Lower leg skin (tissue), 4 donors: Measurements from ENCODE around the gene SP7. TPM values are rescaled to one million over a fixed set of nuclear protein-coding genes. Genes with fewer than 3 reads are reported as not detected.
A peak's percentile ranks its signal among the peaks of the same experiment; 100 is the strongest.

Source experiments
- DNase-seq, 2 donors: peaks; one replicate each; pipeline ENCODE4 v3.0.0-alpha.2; 2019; ENCODE audit warnings: low spot score in 2 of 2
- H3K4me3 ChIP-seq: fragments of 200-600 bp; sonication (generic); 2 replicates; pipeline ENCODE4 v1.5.1; 2017; ENCODE audit warnings: mild to moderate bottlenecking, low read depth; ENCODE audit not compliant: poor library complexity, severe bottlenecking
- POLR2A ChIP-seq, 2 donors: fragments of 450-650 bp; IDR thresholded peaks; one replicate each; pipeline ENCODE4 v1.6.1; 2016 to 2017; ENCODE audit warnings: antibody characterized with exemption in 2 of 2, mild to moderate bottlenecking in 1 of 2, moderate library complexity in 1 of 2
- WGBS, 2 donors: methylation state at CpG; one replicate each; pipeline ENCODE4 v1.1.5; 2018; 5-methylcytosine and 5-hydroxymethylcytosine counted together
- intact Hi-C: fragments of 100-400 bp; cut with DNase I; formaldehyde crosslinking; loops from one replicate; pipeline ENCODE4 v1.15.0; 2023; ENCODE audit warnings: low total_unique reads
- total RNA-seq, 4 donors: library from RNA; depleted of rRNA; stranded (reverse); fragments of >200 nt; gene quantifications; one replicate each; pipeline ENCODE4 v1.1.0, GENCODE V29; 2016
- TF ChIP-seq, protein P1 (sequence below), 3 donors: fragments of 450-650 bp; IDR thresholded peaks; one replicate each; pipeline ENCODE4 v1.5.1; 2016; ENCODE audit warnings: antibody characterized with exemption in 3 of 3, mild to moderate bottlenecking in 3 of 3, moderate library complexity in 2 of 3

The SP7 gene
- total RNA-seq, 4 donors from 2014 or later = not detected

DNA sequence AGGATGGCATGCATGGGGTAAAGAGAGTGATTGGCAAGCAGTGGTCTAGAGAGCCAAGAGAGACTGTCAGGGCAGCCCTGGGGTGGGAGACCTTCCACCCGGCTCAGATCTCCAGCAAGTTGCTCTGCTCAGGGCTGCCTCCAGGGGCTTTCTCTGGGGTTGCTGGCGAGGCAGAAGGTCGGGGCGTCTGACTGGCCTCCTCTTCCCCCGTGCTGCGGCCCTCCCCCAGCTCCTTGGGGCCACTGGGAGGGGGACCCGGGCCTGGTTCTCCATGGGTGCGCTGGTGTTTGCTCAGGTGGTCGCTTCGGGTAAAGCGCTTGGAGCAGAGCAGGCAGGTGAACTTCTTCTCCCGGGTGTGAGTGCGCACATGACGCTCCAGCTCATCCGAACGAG is 8.1 kb downstream of the SP7 start:
- intact Hi-C loops = no loop called here
- WGBS, 2 donors = 51 to 53% methylated on average over 10 to 16 of the region's 16 CpGs
- DNase-seq = no peak
- H3K4me3 ChIP-seq = no peak overlapping the region
- no peak for TF ChIP-seq POLR2A (IDR thresholded peaks at IDR 0.05)
- TF ChIP-seq, protein P1, sequence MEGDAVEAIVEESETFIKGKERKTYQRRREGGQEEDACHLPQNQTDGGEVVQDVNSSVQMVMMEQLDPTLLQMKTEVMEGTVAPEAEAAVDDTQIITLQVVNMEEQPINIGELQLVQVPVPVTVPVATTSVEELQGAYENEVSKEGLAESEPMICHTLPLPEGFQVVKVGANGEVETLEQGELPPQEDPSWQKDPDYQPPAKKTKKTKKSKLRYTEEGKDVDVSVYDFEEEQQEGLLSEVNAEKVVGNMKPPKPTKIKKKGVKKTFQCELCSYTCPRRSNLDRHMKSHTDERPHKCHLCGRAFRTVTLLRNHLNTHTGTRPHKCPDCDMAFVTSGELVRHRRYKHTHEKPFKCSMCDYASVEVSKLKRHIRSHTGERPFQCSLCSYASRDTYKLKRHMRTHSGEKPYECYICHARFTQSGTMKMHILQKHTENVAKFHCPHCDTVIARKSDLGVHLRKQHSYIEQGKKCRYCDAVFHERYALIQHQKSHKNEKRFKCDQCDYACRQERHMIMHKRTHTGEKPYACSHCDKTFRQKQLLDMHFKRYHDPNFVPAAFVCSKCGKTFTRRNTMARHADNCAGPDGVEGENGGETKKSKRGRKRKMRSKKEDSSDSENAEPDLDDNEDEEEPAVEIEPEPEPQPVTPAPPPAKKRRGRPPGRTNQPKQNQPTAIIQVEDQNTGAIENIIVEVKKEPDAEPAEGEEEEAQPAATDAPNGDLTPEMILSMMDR (IDR thresholded peaks at IDR 0.05) = no peak

DNA sequence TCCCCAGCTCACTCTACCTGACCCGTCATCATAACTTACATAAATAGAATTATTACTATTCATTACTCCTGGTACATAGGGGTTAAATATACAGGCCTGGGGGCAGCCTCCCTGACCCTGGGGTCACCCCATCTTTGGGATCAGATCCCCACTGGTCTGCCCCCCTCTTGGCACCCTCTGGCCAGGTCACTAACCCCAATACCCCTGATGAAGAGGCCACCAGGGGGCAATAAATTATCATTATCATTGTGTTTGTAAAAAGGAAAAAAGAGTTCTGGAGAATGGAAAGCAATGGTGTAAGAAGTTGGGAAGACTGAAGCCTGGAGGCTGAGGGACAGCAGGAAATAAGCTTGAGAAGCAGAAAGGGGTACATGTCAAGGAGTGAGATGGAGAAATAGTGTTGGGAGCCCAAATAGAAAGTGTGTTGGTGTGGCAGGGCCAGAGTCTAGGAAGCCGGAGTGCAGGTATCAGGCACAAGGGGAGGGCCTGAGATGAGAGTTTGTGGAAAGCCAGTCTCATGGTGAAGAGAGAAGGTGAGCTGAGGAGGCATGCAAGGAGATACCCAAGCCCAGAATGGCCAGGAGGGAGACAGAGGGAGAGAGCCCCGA is 8.6 kb downstream of the SP7 start:
- WGBS, 2 donors = 85 to 91% methylated on average over 3 of the region's 3 CpGs
- TF ChIP-seq POLR2A (IDR thresholded peaks at IDR 0.05) = no peak
- TF ChIP-seq, protein P1 (IDR thresholded peaks at IDR 0.05) = no peak
- H3K4me3 ChIP-seq = no peak overlapping the region
- intact Hi-C loops = no loop called here
- no peak for DNase-seq

DNA sequence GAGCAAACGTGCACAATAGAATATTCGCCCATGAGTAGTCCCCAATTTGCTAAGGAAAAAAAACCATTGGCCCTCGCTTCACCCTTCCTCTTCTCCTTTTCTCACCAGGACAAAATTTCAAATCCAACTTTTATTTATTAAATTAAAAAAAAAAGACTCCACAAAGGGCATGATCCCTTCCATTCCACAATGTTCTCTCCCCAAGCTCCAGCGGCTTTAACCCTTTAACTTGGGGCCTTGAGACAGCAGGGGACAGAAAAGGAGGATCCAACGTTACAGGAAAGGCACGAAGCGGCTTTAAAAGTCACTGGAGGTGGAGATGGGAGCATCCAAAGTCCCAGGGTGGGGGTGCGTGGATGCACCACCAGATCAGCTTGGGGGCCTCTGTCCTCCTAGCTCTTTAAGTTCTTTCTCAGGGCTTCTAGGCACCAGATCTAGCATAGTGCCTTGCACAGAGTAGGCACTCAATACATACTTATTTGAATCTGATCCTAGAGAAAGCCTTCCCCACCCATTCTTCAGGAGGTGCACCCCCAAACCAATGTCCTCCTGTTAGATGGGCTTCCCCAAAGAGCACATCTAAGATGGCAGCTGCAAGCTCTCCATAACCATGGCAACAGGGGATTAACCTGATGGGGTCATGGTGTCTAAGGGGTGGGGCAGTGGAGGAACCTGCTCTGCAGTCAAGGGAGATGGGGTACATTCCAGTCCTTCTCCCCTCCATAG is 9.5 kb downstream of the SP7 start:
- intact Hi-C loops = no loop called here
- no peak for DNase-seq
- TF ChIP-seq, protein P1 (IDR thresholded peaks at IDR 0.05) = no peak
- TF ChIP-seq POLR2A (IDR thresholded peaks at IDR 0.05) = no peak
- no peak overlapping the region for H3K4me3 ChIP-seq
- 77 to 84% methylated on average over 8 of the region's 8 CpGs for WGBS, 2 donors

DNA sequence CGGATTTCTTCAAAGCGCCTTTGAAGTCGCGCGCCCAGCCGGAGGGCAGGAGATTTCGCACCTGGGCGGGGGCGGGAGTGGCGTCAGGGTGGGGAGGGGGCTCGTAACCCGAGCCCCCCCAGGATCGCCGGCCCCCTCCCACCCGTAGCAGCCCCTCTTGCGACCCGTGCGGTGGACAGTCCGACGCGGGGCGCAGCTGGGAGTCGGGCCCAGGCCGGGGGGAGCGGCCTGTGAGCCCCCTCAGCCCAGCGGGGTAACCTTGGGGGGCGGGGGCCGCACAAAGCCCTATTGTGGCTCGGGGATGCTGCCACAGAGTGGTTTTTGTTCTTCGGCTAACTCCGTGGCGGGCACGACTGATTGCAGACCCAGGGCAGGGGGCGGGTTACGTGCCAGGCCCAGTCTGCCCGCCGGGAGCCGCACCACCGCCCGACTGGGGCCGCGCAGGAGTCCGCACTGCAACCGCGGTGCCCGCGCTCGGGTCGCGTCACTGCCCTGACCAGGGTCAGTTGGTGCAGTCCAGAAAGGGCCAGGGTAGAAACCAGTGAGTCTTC is 10.6 kb downstream of the SP7 start:
- peak overlapping the region; percentile 54 for H3K4me3 ChIP-seq
- TF ChIP-seq POLR2A (IDR thresholded peaks at IDR 0.05) = no peak
- TF ChIP-seq, protein P1 (IDR thresholded peaks at IDR 0.05) = no peak
- intact Hi-C loops = no loop called here
- DNase-seq = peak in 1 of 2 donors; percentile 88
- WGBS, 2 donors = 0 to 1% methylated on average over 29 to 49 of the region's 50 CpGs

DNA sequence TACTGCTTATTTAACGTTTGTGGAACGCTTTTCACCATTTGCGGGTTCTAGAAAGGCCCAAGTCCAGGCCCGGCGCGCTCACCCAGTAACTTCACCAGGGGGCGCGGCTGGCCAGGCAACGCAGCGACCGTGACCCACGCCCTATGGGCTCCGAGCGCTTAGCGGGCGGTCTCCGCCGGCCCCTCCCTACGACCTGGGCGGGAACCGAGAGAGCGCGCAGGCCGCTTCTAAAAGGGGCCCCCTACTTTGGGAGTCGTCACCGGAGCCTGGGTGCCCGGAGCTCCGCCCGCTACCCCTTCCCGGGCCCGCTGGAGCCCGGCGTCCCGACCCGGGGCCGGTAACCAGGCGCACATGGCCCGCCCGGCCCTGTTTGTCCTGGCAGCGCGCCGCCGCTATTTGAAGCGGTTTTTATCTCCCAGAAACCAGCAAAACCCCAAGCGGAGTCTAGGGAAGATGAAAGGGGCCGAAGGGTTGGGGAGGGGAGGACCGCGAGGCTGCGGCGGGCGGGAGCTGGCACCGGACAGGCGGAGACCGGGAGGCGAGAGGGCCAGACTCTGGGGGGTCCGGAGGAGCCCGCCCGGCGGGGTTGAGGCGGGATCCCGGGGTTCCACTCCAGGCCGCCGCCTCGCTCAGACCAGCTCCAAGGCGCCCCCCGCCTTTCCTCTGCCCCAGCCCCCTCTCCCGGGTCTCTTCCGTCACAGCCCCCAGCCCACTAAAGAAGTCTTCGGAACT is 11.2 kb downstream of the SP7 start:
- DNase-seq = peak; percentile 86 to 98
- TF ChIP-seq, protein P1 (IDR thresholded peaks at IDR 0.05) = peak in 1 of 3 donors; percentile 48
- TF ChIP-seq POLR2A (IDR thresholded peaks at IDR 0.05) = no peak
- H3K4me3 ChIP-seq = peak overlapping the region; percentile 54
- WGBS, 2 donors = 0 to 1% methylated on average over 46 to 67 of the region's 69 CpGs
- intact Hi-C loops = no loop called here
